Myocyte (in vitro differentiated cells): ENCODE measurements around the gene ZNF600. TPM values are rescaled to one million over a fixed set of nuclear protein-coding genes. Genes with fewer than 3 reads are reported as not detected.

Source experiments
- total RNA-seq: library from RNA; depleted of rRNA; stranded (reverse); fragments of >200 nt; gene quantifications from 2 replicates; pipeline ENCODE4 v1.2.3, GENCODE V29; 2014

Gene ZNF600
- total RNA-seq, 1 donor from 2014 or later, result 2.4 TPM

Other genes starting within 250 kb of the ZNF600 start
- 5.5 and 6.2 TPM in 2 replicates for gene ZNF701, start 216.5 kb downstream of the ZNF600 start, total RNA-seq
- gene ZNF83, start 148.4 kb downstream of the ZNF600 start, total RNA-seq, result 36.3 and 46.6 TPM in 2 replicates
- gene ZNF611, start 51.7 kb downstream of the ZNF600 start, total RNA-seq, result 3.4 and 8.0 TPM in 2 replicates
- 15.0 and 18.9 TPM in 2 replicates for gene ZNF28, start 34.8 kb upstream of the ZNF600 start, total RNA-seq
- 18.0 and 19.4 TPM in 2 replicates for gene ZNF468, start 70.8 kb upstream of the ZNF600 start, total RNA-seq
- 10.2 and 12.6 TPM in 2 replicates for gene ZNF320, start 110.8 kb upstream of the ZNF600 start, total RNA-seq
- 0.40 and 0.73 TPM in 2 replicates for gene ZNF888, start 136.6 kb upstream of the ZNF600 start, total RNA-seq
- gene ZNF816, start 176.1 kb upstream of the ZNF600 start, total RNA-seq, result 4.7 and 6.2 TPM in 2 replicates
- gene ERVV-1, start 227.1 kb upstream of the ZNF600 start, total RNA-seq, result not detected in 2 replicates